ENCODE measurements around the gene ROPN1.

GRCh38 chr3:124041553-124041952 is 49.6 kb upstream of the ROPN1 start:
- no peak for TF ChIP-seq POLR2A (IDR thresholded peaks at IDR 0.05)
- TF ChIP-seq CTCF (IDR thresholded peaks at IDR 0.05) = no peak

Data from right lobe of liver (tissue), 4 donors.